Umbilical cord (tissue), 2 donors: Measurements from ENCODE around the gene CMSS1. TPM values are rescaled to one million over a fixed set of nuclear protein-coding genes. Genes with fewer than 3 reads are reported as not detected.
A peak's percentile ranks its signal among the peaks of the same experiment; 100 is the strongest.

Experiments used
- DNase-seq: peaks from one replicate; pipeline ENCODE4 v3.0.0-alpha.2; 2015; ENCODE audit warnings: low spot score
- total RNA-seq: library from RNA; depleted of rRNA; stranded (reverse); fragments of >200 nt; gene quantifications from one replicate; pipeline ENCODE4 v1.2.3, GENCODE V29; 2014; ENCODE audit warnings: low replicate concordance; ENCODE audit not compliant: insufficient read depth

The CMSS1 gene
- total RNA-seq, 1 donor from 2014 or later: 13.7 TPM

DNA sequence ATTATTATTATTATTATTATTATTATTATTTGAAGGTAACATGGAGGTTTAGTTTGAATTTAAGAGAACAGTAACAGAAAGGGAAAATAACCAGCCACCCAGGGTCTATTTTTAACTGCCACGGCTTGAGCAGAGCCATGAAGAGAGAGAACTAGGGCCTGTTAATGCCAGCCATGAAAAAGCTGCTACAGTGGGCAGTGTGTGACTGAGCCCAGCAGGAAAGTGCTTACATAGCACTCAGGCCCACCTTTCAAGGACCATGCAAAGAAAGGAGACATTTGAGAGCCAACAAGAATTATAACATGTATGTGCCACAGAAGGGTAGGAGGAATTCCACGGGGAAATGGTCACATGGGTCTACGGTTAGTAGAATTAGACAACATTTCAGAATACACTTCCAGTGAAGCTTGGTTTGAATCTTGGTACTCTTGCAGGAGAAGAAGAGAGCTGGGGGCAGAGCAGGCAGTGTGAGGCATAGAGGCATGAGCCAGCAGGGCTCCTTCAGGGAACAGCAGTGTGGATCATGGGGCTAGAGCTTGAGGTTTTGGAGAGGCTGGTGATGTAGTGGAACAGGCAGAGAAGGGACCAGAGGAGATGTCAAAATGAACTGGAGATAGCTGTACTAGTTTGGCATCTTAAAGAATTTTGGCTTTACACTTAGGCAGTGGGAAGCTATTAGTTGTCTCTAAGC, 140.7 kb downstream of the CMSS1 start:
- no peak for DNase-seq

GRCh38 chr3:99960123-99960878, 142.6 kb downstream of the CMSS1 start:
- DNase-seq: no peak

GRCh38 chr3:99960941-99961340, 143.3 kb downstream of the CMSS1 start:
- DNase-seq: peak; percentile 70

GRCh38 chr3:99961756-99962515, 144.3 kb downstream of the CMSS1 start:
- no peak for DNase-seq

GRCh38 chr3:99962703-99963102, 145.0 kb downstream of the CMSS1 start:
- peak; percentile 52 for DNase-seq

- DNase-seq: no peak
Measured at GRCh38 chr3:99965077-99965476, 147.4 kb downstream of the CMSS1 start.

DNA sequence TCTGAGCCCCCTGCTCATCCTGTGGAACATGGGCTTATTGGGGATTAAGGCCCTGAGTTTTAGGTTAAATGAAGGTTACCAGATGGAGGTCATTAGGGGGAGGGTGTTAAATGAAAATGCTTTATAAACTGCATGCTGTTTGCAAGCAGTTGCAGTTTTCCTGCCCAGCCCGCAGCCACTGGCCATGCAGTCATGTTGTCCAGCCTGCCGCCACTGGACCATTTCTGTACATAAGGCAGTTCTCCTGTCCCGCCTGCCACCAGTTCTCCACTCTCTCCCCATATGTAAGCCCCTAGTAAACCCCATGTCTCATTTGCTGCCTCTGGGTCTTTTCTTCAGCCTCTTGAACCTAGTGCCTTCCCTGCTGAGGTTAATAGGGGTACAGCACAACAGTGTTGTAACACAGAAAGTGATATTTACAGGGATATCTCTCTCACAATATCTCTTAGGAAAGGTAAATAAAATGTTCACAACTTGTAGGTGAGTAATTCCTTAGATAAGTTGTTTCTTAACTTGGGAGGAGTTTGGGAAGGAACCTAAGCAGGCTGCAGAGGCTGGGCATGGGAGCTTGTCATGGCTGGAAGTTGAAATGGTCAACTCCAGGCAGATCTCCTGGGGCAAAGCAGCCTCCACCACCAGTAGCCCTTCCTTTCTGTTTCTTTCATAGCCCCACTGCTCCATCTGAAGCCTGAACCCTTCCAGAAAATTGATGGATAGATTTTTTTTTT, 148.2 kb downstream of the CMSS1 start:
- no peak for DNase-seq

GRCh38 chr3:99966662-99967416, 149.2 kb downstream of the CMSS1 start:
- DNase-seq: no peak

GRCh38 chr3:99967796-99968195, 150.1 kb downstream of the CMSS1 start:
- DNase-seq: peak; percentile 53

- DNase-seq: no peak
Measured at GRCh38 chr3:99969136-99969535, 151.5 kb downstream of the CMSS1 start.

DNA sequence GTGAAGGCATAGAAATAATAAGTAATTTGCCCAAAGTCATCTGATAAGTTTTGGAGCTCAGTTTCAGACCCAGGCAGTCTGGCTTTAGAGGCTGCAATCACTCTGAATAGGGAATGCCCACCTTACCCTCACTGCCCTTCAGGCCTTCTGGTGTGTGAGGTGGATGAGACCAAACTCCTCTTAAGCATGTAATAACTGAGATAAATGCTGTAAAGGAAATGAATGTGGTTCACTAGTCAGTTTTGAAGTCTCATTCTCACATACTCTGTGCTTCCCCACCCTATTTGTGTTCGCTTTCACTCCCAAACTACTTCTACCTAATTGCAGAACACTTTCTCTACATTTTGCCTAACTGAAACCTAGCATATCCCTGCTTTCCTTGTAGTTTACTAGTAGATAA, 152.5 kb downstream of the CMSS1 start:
- no peak for DNase-seq

DNA sequence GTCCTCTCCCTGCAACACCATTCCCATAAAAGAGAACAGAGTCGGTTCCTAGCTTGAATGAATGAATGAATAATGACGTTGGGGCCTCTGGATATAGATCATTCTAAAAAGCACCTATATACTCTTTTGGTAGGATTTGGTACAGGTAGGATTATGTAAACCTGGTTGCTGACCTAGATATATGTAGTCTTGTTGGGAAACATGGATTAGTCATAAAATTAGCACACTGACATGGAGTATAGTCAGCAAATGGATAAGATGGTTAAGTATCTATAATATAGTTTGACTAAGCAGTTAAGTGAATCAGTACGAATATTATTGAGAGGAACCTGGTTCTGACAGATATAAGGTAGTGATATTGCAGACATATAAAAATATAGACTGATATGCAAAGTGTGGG, 154.1 kb downstream of the CMSS1 start:
- no peak for DNase-seq

- no peak for DNase-seq
Measured at GRCh38 chr3:99972380-99973104, 154.9 kb downstream of the CMSS1 start.

- DNase-seq: no peak
Measured at GRCh38 chr3:99974989-99975388, 157.3 kb downstream of the CMSS1 start.

DNA sequence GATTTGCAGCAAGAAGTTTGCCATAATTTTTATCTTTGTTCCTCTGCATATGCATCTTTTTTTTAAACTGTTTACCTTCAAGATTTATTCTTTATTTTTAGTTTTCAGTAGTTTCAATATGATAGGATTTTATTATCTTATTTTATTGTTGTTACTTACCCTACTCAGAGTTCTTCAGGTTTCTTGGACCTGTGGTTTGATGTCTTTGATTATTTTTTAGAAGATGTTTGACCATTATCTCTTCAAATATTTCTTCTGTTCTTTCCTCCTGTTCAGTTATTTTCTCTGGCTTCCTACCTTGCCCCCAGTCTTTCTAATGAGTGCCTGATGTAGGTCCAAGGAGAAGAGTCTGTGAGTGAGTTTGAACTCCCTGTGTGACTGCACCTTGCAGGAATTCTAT, 158.9 kb downstream of the CMSS1 start:
- no peak for DNase-seq

- no peak for DNase-seq
Measured at GRCh38 chr3:99978221-99978620, 160.6 kb downstream of the CMSS1 start.

- no peak for DNase-seq
Measured at GRCh38 chr3:99980606-99981005, 162.9 kb downstream of the CMSS1 start.

GRCh38 chr3:99981138-99981537, 163.5 kb downstream of the CMSS1 start:
- DNase-seq: no peak

DNA sequence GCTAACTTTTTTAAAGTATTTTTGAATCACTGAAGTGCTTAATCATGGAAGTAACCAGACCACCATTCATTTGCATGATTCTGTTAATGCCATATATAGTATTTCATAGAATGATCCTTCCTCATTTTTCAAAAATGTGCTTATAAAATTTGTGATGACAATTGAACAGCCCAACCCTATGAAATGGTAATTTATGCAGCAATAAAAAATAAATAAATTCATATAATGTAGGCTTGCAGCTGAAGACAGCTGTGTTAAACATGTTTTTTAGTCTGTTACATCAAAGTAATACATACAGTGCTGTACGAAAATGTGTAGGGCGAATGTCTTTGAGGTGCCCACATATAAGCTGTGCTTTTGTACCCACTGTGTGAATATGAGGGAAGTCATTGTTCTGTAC, 165.0 kb downstream of the CMSS1 start:
- DNase-seq: no peak

DNA sequence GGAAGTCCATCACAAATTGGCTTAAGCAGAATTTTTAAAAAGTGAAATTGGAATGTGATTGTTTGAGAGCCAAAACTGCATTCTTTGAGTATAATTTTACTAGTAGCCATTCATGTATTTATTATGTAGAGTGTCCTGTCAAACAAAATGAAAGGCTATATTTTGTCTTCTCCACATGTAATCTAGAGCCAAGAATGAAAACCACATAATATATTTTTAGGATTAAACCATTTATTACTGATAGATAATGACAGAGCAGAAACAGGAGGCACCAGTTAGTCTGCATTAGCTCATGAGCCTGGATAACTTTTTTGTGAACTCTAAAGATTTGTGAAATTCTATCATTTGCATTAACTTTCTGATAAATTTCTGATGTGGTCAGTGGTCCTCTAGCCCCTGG, 166.5 kb downstream of the CMSS1 start:
- DNase-seq: no peak
